ENCODE results near the gene ITGA8.

Gene ITGA8

DNA sequence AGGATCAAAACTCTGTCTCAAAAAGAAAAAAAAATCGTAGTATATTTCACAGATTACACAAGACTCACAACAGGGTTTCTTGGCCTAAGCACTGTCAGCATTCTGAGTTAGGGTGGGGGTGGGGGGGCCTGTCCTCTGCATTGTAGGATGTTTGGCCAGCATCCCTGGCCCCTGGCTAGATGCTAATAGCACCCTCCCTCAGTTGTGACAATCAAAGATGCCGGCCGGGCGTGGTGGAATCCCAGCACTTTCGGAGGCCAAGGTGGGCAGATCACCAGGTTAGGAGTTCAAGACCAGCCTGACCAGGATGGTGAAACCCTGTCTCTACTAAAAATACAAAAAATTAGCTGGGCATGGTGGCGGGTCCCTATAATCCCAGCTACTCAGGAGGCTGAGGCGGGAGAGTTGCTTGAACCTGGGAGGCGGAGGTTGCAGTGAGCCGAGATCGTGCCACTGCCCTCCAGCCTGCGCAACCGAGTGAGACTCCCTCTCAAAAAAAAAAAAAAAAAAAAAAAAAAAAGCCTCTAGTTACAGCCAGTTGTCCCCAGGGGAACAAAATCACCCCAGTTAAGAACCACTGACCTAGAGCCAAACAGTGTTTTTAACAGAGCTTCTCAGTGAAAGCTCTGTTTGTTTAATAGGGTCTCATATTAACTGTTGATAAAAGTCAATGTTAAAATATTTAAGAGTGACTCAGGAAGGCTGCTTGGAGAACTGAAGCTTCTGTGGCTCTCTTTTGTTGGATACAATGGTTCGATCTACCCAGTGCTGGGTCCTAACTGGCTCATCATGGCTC is 187.6 kb downstream of the ITGA8 start:
- TF ChIP-seq, protein P1, sequence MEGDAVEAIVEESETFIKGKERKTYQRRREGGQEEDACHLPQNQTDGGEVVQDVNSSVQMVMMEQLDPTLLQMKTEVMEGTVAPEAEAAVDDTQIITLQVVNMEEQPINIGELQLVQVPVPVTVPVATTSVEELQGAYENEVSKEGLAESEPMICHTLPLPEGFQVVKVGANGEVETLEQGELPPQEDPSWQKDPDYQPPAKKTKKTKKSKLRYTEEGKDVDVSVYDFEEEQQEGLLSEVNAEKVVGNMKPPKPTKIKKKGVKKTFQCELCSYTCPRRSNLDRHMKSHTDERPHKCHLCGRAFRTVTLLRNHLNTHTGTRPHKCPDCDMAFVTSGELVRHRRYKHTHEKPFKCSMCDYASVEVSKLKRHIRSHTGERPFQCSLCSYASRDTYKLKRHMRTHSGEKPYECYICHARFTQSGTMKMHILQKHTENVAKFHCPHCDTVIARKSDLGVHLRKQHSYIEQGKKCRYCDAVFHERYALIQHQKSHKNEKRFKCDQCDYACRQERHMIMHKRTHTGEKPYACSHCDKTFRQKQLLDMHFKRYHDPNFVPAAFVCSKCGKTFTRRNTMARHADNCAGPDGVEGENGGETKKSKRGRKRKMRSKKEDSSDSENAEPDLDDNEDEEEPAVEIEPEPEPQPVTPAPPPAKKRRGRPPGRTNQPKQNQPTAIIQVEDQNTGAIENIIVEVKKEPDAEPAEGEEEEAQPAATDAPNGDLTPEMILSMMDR (conservative IDR thresholded peaks at IDR 0.05; ENCODE audit: control insufficient read depth, insufficient read depth, low read depth, low read length): no peak
- DNase-seq (ENCODE audit: low read depth): no peak
- no peak overlapping the region for H3K4me3 ChIP-seq (ENCODE audit: control insufficient read depth, low read depth, low read length)

DNA sequence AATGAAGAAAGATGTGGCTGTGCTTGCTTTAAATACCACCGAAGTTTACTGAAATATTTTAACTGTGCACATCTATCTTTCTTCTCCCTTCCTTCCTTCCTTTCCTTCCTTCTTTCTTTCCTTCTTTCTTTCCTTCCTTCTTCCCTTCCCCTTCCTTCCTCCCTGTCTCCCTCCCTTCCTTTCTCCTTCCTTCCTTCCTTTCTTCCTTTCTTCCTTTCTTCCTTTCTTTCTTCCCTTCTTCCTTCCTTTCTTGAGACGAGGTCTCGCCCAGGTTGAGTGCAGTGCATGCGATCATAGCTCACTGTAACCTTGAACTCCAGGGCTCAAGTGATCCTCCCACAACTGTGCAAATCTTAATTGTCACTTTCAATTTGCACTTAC is 190.9 kb downstream of the ITGA8 start:
- no peak for DNase-seq (ENCODE audit: low read depth)
- TF ChIP-seq, protein P1 (conservative IDR thresholded peaks at IDR 0.05; ENCODE audit: control insufficient read depth, insufficient read depth, low read depth, low read length): no peak
- no peak overlapping the region for H3K4me3 ChIP-seq (ENCODE audit: control insufficient read depth, low read depth, low read length)

DNA sequence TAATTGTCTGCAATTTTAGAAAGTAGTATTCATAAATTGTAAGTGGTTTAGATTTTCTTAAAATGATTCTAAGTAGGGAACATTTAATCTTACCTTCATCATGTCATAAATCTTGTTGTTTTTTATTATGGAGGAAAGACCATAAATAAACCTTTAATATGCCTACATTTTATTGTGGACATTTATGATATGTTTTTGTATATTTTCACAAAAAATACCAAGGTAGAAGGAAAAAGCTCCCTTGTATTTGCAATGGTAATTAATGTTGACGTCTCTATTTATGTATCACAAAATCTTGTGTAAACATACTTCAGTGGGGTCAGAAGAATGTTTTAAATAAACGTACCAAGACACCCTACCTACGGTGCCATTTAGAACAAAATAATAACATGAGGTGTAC is 193.0 kb downstream of the ITGA8 start:
- TF ChIP-seq, protein P1 (conservative IDR thresholded peaks at IDR 0.05; ENCODE audit: control insufficient read depth, insufficient read depth, low read depth, low read length): no peak
- no peak for DNase-seq (ENCODE audit: low read depth)
- no peak overlapping the region for H3K4me3 ChIP-seq (ENCODE audit: control insufficient read depth, low read depth, low read length)

DNA sequence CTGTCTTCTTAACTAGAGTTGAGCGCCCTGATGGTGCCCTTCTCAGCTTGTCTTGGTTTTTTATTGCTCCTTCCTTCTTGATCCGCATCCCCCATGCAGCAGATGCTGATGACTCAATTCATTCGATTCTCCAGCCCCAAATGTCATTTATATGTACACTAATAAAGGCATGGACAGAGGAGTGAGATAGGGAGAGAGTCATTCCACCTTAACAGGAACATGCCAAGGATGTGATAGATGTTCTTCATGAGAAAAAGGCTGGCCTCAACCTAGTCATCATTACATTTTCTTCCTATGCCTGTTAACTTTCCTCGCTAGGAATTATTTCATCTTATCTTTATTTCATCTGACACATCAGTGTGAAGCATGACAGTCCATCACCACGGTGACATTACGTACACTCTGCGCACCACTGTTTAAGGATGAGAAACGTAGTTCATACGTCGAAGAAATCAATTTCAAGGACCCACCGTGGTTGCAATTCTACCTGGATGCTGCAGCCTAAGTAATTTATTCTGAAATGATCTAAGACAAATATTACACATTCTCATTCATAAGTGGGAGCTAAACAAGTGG is 198.3 kb downstream of the ITGA8 start:
- no peak overlapping the region for H3K4me3 ChIP-seq (ENCODE audit: control insufficient read depth, low read depth, low read length)
- DNase-seq (ENCODE audit: low read depth): no peak
- TF ChIP-seq, protein P1 (conservative IDR thresholded peaks at IDR 0.05; ENCODE audit: control insufficient read depth, insufficient read depth, low read depth, low read length): no peak

DNA sequence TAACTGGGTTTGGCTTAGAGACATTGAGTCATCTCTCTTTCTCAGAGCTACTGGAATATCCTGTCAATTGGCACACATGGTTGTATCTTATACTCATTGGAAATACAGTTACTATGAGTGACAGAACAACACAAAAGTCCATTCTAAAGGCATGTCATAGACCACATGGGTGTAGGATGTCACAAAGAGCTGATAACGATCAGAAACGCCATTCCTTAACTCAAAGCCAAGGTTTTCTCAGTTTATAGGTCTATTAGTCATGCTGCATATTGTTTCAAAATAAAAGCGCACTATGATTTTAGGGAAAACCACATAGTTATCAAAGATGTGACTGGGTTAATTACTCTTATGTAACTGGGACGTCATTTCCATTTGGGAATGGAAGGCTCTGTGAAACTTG is 201.5 kb downstream of the ITGA8 start:
- TF ChIP-seq, protein P1 (conservative IDR thresholded peaks at IDR 0.05; ENCODE audit: control insufficient read depth, insufficient read depth, low read depth, low read length): no peak

DNA sequence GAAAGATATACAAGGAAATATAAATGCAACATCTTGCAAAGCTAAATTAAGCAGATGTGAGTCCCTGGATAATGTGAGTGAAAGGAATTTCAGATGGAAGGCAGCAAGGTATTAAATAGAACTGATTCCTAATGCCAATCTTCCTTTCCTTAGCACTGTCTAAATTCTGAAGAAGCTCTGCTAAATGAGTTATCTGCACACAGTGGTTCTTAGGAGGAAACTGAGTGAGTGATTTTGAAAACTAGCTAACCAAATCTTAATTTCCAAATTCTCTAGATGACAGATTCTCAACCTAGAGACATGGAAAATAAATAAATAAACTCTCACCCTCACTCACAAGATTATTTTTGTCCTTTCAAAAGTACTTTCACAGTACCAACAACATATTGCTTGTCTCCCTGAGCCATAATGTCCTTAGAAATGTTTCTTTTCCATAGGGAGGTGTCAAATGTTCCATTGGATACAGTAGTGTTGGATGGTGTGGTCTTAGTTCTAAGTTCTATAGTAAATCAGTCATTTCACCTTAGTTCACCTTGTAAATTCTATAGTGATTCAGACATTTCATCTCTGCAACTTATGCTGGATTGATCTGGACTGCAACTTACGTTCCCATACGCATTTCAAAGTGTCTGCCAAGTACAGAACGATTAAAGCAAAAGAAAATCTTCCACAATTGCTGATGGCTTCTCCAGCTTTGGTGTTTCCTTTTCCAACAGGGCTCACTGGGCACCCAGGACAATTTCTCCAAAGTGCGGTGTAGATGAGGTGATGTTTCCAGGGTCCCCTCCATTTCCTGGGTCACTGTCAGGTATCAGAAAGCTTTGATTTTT is 203.3 kb downstream of the ITGA8 start:
- DNase-seq (ENCODE audit: low read depth): no peak
- no peak overlapping the region for H3K4me3 ChIP-seq (ENCODE audit: control insufficient read depth, low read depth, low read length)
- TF ChIP-seq, protein P1 (conservative IDR thresholded peaks at IDR 0.05; ENCODE audit: control insufficient read depth, insufficient read depth, low read depth, low read length): no peak

More for the DNA sequence above, 201.5 kb downstream of the ITGA8 start:
- no peak overlapping the region for H3K4me3 ChIP-seq (ENCODE audit: control insufficient read depth, low read depth, low read length)
- peak; percentile 30 for DNase-seq (ENCODE audit: low read depth)
